HG03469 (cell line): ENCODE measurements around the gene CIAO3.
"Not testable (repeated sequence)": the region's sequence is repeated elsewhere in the genome, so short reads cannot be mapped to it uniquely, and the experiment has no call there.

Experiments used
- ATAC-seq: cut with Tn5 transposase; IDR thresholded peaks from one replicate; pipeline ENCODE4 v1.9.1; 2021; ENCODE audit warnings: mild to moderate bottlenecking, moderate library complexity, moderate number of reproducible peaks; ENCODE audit not compliant: unreplicated experiment

CIAO3 gene

DNA sequence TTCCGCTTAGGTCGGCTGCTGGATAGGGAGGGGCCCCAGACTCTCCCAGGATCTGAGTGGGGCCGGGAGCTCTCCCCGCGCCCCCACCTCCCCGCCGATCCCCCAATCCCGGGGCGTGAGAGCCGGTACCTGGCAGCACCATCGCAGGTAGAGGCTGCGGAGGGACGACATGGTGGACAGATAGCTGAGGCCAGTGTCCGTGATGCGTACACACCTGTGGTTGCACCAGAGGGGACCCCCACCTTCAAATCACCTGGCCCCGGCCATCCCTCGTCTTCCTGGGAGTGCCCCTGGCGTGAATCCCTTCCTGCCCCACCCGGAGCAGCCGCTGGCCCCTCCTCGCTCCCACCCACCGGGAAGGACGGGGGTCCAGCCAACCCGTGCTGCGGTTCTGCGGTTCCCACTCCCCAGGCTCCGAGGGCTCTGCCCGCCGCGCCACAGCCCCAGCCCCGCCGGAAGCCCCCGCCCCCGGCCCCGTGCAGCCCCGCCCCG lies 45.9 kb downstream of the CIAO3 start:
- no peak for ATAC-seq

DNA sequence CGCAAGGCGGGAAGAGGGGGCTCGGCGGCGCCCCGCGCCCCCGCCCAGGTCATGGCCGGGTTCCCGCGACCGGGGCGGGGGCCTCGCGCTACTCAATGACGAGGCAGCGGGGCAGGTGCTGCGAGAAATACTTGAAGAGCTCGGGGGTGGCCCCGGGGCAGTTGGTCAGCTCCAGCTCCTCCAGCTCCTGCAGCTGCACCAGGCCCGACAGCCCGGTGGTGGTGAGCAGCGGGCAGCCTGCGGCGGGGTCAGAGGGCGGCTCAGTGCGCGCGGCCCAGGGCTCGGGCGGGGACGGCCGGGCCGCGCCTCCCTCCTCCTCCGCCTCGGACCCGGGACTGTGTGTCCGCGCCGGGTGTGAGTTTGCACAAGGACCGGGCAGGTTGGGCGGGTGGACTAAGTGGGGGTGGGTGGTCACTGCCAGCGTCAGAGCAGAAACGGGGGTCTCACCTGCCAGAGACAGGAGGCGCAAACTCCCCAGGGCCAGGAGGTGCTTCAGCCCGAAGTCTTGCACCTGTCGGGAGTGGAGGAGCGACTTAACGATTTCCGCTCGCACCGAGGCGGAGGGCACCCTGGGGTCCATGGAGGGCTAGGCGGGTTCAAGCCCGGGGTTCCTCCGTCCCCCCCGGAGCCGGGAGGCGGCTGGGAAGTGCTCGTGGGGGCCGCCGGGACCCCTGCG lies 46.5 kb downstream of the CIAO3 start:
- no peak for ATAC-seq

DNA sequence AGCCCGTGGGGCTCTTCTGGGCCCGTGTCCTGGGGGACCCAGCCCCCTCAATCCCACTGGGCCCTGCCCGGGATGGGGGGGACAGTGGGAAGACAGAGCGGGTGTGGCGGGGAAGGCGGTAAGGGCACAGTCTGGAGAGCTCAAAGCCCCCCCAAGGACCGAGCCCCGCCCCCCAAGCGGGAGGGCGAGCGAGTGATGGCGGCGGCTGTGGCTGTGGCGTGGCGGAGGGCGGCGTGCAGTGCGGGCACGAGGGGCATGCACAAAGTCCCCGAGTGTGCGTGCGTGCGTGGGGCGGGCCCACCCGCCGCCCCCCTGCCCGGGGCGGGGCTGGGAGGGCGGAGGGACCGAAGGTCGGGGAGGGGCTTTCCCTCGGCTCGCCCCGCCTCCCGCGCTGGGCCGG lies 47.0 kb downstream of the CIAO3 start:
- ATAC-seq, result no peak

DNA sequence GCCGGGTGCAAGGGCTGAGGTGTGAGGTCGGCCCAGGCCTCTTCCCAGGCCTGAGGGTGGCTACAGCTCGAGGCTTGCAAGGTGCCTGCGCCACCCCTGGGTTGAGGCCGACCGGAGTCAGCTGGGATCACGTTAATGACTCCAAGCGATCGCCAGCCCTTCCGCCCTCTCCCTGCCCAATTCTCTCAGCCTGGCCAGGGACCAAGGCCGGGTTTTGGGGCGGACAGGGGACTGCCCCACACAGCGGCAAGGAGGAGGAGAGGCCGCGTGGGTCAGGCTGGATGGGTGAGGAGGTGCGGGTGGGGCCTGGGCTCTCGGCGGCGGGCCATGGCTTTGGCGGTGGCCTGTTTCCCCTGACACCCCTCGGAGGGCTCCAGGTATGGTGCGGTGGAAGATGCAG lies 47.4 kb downstream of the CIAO3 start:
- ATAC-seq, result no peak

DNA sequence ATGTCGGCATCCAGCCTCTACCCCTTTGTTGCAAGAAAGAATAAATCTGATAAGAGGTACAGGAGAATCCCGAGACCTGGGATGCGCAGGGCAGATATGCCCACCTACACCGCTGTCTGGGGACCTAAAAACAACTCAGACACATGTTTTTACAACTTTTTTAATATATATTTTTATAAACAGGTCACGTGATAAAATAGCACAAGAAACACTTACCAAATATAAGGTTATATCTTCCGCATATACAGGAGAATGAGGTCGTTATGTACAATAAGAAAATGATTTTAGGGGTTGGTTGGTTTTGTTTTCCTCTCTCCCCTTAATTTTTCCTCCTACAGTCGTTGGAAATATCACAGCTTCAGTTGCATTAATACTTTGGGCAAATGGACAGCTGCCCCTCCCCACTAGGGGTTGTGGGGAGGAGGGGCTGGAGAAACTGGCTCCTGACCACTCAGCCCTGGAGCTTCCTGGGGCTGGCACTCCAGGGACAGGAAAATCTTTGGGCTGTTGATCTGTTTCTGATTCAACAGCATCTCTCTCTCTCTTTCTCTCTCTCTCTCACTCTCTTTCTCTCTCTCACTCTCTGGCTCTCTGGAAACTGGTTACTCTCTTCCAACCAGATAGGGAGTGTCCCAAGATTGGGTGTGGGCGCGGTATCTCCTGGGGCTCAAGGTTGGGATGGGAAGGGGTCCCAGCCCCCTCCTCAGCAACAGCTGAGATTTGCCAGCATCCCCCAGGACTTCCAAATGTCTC lies 48.3 kb downstream of the CIAO3 start:
- ATAC-seq, result no peak

DNA sequence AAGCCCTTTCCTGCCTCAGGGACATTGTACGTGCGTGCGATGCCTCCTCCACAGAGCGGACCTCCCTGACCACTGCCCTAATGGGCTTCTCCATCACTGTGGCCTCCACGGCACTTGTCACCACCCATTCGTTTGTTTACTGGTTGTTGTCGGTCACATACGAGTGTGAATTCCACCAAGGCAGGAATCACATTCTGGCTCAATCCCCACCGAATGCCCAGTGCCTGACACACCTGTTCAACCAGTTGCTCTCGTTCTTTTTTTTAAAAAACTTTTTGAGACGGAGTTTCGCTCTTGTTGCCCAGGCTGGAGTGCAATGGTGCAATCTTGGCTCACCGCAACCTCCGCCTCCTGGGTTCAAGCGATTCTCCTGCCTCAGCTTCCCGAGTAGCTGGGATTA lies 49.6 kb downstream of the CIAO3 start:
- ATAC-seq, result not testable (repeated sequence)

DNA sequence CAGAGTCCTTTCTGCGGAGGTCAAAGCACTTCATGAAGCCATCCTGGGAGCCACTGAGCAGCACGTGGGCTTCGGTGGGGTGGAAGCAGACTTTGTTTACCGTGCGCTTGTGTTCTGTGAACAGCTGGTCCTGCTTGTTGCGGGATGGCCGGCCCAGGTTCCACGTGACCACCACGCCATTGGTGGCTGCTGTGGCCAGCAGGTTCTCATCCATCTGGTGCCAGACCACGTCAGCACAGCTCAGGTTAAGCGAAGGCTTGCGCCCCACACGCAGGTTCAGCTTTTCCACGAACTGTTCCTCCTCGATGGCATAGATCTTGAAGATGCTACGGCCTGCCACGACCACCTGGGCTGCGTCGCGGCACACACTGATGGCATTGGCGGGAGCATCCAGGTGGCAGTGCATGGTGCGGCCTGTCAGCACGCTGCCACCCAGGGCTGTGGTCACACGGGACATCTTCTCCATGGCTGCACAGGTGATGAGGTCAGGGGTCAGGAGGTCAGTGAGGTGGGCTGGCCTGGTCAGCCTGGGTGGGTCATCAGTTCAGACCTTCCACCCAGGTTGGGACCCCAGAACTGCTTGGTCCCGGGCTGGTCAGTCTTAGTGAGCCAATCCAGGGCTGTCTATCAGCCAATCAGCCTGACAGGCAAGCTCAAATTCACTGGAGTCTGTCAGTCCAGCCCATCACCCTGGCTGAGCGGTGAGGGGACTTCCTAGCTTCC lies 51.5 kb downstream of the CIAO3 start:
- no peak for ATAC-seq

DNA sequence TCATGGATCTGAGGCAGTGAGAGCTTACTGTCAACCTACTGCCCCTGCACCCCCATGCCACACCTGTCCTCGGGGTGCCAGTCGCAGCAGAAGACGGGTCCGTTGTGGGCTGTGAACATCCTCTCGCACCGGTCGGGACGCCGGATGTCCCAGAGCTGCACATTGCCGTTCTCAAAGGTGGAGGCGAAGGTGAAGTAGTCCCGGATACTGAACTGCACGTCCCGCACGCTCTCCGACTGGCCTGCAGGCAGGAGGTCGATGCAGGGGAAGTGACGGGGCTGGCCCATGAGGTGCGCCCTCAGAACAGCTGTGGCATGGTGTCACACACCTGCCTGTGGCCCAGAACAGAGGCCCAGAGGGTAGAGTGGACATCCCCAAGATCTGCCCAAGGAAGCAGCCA lies 53.3 kb downstream of the CIAO3 start:
- no peak for ATAC-seq

DNA sequence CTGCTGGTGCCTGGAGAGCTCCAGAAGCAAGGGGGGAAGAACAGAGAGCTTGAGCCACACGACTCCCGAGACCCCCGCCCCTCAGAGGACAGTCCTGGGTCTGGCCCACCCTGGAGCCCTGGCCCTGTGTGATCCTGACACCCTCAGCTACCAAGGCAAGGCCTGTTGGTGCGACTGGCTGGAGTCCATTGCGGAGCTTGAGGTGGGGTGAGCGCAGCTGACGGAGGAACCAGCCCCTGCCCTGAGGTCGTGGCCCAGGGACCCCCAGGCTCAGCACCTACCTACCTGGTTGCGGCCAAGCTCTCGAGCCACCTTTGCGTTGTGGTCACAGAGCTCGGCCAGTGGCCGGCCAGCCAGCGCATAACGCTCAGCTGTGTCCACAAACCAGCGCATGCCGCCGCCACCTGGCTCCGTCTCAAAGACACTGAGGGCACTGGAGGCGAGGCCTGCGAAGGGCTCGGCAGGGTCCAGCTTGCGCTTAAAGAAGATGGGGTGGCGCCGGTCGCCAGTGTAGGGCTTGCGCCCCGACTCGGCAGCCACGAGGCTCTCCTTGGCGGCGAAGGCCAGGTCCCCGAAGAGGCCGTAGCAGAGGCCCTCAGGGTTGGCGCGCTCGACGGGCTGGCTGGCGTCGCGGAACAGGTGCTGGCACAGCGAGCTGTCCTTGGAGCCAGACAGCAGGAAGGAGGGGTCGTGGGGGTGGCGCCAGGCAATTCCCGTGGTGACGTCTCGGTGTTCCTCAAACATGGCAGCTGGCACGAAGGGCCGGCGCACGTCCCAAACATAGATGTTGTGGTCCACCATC lies 54.1 kb downstream of the CIAO3 start:
- no peak for ATAC-seq

DNA sequence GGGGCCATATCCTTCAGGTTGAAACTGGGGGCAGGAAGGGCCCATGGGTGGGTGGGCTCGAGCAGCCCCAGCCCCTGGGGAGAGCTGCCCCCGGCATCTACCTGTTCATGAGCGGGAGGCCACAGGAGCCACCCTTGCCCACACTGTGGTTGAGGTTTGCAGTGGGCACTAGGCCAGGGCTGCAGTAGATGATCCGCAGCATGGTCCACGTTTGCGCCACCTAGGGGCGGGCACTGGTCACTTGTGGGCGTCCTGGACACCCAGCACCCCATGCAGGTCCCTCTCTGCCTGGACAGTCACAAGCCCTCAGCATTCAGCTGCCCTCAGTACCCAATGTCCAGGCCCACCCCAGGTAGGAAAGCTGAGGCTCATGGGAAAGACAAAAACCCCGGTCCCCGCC lies 54.8 kb downstream of the CIAO3 start:
- ATAC-seq, result no peak

DNA sequence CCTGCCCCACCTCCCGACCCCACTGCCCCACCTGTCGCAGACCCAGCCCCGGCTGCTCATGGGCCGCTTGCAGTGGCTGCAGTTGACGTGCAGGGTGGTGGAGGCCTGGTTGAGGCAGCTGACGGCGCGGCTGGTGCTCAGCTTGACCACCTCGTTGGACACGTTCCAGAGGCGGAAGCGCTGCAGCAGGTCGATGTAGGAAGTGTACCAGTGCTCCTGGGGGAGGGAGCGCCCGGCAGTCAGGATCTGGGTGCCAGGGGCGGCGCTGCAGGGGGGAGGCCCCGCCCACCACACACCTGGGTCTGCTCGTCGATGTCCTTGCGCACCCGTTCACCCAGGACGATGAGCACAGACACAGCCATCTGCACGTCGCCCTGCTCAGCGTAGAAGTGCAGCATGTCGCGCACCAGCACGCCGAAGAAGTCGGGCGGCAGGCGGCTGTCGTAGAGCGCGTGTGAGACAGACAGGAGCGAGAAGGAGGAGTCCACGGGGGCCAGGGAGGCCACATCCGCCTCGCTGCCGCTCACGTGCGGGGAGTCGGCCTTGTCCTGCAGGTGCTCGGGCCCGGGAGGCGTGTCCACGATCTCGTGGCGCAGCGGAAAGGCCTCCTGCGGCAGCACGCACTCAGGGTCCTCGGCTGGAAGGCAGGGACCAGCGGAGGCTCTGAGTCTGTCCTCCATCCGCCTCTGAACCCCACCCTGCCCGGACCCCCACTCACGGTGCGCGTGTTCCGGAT lies 55.7 kb downstream of the CIAO3 start:
- no peak for ATAC-seq

DNA sequence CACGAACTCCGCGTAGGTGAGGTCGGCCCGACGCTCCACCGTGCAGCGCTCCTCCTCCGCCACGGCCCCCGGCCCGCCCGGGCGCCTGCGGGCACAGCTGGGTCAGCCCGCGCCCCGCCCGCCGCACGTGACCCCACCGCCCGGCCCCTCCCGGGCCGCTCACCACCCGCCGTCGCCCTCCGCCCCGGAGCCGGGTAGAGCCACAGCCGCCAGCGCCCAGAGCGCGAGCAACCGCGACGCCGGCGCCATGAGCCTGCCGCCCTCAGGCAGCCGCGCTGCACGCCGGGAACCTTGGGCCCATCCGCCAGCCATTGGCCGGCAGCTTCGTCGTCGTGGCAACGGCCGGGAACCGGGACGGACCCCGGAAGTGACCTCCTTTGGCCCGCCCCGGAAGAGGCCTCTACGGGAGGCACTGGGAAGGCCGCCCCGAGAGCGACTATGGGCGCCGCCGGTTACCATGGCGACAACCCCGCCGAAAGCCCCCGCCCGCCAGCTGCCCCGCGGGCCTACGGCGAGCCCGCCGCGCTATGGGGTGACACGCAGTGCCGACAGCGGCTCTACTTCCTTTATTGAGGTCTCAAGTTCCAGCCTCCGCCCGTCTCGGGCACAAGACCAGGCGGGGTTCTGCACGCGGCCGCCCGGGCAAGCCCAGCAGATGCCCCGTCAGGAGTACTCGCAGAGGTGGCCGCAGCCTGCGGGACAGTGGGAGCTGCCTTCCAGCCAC lies 56.6 kb downstream of the CIAO3 start, which contains the start of gene JMJD8:
TSS of gene JMJD8 (minus strand) at position 264 of the 724 bp plus-strand sequence. CDS start at position 249, 15 bp downstream.
- ATAC-seq, result peak; percentile 30

DNA sequence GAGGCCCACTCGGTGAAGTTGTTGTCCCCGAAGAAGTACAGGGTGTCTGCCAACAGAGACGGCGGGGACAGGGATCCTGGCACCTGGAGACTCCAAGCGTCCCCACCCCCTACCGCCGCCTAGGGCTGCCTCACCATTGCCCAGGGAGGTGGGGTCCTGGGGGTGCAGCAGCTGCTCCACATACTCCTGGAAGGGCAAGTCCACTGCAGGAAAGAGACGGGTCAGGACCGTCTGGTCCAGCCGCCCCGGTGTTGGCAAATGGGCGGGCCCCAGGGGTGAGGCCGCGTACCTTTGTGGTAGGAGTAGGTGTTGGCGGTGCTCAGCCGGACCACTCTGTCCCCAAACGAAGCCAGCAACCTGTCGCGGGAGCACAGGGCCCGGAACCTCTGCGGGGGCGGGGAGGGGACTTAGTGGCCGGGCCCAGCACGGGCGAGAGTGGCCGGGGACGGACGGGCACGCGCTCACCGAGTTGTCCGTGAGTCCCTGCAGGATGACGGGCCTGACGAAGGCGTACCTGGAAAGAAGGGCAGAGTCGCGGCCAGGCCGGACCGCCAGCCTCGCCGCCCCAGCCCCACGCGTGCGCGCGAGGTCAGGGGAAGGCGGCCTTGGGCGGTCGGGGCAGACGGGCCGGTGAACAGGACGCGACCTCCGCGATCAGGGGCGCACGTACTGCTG lies 57.3 kb downstream of the CIAO3 start:
- no peak for ATAC-seq

DNA sequence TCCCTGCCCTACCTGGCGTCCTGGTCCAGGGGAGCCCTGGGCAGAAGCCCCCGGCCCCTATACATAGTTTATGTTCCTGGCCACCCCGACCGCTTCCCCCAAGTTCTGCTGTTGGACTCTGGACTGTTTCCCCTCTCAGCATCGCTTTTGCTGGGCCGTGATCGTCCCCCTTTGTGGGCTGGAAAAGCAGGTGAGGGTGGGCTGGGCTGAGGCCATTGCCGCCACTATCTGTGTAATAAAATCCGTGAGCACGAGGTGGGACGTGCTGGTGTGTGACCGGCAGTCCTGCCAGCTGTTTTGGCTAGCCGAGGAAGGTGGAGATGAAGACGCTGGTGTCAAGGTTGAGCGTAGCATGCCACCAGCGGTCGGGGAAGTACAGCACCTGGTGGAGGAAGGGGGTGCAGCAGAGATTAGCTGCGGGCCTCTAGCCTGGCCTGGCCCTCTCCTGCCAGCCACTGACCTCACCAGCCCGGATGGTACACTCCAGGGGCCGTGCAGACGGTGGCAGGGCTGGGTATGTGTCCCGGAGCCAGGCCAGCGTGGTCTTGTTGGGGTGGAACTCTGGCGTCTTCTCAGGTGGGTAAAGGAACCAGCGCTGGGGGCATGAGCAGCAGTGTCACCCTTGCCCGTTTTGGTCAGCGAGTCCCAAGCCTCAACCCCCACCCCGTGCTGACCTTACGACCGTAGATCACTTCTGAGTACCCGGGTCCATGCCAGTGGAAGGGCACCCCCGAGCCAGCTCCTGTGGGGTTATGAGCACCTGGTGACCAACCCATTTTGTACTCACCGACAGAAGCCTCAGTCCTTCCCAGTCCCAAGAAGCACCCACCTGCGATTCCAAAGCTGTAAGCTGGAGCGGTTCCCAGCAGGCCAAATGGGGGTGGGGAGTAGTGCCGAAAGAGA lies 58.1 kb downstream of the CIAO3 start:
- ATAC-seq, result no peak

DNA sequence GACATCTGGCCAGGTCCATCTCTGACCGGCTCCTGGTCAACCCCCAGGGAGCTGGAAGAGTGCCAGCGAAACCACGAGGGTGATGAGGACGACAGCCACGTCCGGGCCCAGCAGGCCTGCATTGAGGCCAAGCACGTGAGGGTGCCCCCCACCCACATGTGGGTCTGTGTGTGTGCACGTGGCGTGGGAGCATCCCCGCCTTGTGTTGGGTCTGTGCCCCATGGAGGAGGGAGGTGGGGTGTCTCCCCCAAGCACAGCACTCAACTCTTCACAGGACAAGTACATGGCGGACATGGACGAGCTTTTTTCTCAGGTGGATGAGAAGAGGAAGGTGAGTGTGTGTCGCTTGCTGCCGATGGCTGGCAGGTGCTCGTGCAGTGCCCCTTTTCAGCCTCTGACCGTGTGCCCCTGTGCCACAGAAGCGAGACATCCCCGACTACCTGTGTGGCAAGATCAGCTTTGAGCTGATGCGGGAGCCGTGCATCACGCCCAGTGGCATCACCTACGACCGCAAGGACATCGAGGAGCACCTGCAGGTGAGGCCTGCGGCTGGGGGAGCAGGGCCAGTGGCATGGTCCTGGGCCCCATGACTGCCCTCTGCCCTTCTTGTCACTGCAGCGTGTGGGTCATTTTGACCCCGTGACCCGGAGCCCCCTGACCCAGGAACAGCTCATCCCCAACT lies 58.9 kb downstream of the CIAO3 start:
- no peak for ATAC-seq

DNA sequence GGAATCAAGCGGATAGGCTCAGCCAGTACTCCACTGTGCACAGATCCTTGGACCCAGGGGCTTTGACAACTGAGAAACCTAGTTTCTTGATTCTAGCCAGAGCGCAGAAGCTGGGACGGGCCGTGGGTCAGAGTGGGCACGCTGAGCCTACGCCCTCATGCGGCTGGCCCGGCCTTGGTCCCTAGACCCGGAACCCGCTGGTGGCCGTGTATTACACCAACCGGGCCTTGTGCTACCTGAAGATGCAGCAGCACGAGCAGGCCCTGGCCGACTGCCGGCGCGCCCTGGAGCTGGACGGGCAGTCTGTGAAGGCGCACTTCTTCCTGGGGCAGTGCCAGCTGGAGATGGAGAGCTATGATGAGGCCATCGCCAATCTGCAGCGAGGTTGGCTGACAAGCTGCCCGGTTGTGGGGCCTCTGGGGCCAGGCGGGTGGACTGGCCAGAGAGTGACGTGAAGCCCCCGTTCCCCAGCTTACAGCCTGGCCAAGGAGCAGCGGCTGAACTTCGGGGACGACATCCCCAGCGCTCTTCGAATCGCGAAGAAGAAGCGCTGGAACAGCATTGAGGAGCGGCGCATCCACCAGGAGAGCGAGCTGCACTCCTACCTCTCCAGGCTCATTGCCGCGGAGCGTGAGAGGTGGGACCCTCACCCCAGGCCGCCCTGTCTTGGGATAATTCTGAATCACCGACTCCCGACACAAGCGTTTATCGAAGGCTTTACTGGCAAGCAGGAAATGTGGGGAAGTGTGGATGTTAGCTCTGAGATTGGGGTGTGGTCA lies 59.6 kb downstream of the CIAO3 start:
- no peak for ATAC-seq

DNA sequence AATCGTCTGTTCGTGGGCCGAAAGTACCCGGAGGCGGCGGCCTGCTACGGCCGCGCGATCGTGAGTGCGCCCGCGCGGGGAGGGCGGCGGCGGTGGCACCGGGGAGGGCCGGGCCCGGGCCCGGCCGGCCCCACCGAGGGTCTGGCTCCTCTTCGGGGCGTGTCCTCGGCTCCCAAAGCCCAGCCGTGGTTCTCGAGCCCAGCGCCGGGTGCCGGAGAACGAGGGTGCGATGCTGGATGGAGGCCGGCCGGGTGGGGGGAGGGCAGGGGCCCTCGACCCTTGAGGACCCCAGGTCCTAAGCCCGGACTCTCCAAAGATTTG lies 60.2 kb downstream of the CIAO3 start:
- no peak for ATAC-seq
